HepG2 (cell line): Measurements from ENCODE around the gene SLC2A13. TPM values are rescaled to one million over a fixed set of nuclear protein-coding genes. Genes with fewer than 3 reads are reported as not detected.

Experiments
- ELF1 ChIP-seq: sonication (generic); formaldehyde crosslinking; IDR thresholded peaks from 2 replicates; pipeline ENCODE4 v1.4.0; 2020; ENCODE audit warnings: missing genetic modification reagents
- FOXP4 ChIP-seq: sonication (generic); formaldehyde crosslinking; IDR thresholded peaks from 2 replicates; pipeline ENCODE4 v1.4.0; 2020; ENCODE audit warnings: missing genetic modification reagents
- GATAD2A ChIP-seq: IDR thresholded peaks from 2 replicates; pipeline ENCODE4 v1.6.1; 2016
- GMEB2 ChIP-seq: IDR thresholded peaks from 2 replicates; pipeline ENCODE4 v1.6.1; 2016; ENCODE audit warnings: missing biosample characterization, missing genetic modification reagents, low read depth
- HINFP ChIP-seq: sonication (generic); formaldehyde crosslinking; IDR thresholded peaks from 2 replicates; pipeline ENCODE4 v1.4.0; 2020; ENCODE audit warnings: low read depth, mild to moderate bottlenecking, missing genetic modification reagents
- HOXA9 ChIP-seq: sonication (generic); formaldehyde crosslinking; IDR thresholded peaks from 2 replicates; pipeline ENCODE4 v1.8.1; 2022; ENCODE audit warnings: missing genetic modification reagents, mild to moderate bottlenecking, moderate library complexity, borderline replicate concordance
- NFE2L2 ChIP-seq: fragments of 150-350 bp; IDR thresholded peaks from 2 replicates; pipeline ENCODE4 v1.6.1; 2014; ENCODE audit warnings: low read length
- NKX3-1 ChIP-seq: sonication (generic); formaldehyde crosslinking; IDR thresholded peaks from 2 replicates; pipeline ENCODE4 v1.5.0; 2020; ENCODE audit warnings: missing genetic modification reagents
- PCBP1 ChIP-seq: fragments of 200-400 bp; formaldehyde crosslinking; IDR thresholded peaks from 2 replicates; pipeline ENCODE4 v1.6.1; 2017; ENCODE audit warnings: mild to moderate bottlenecking, low read depth, low read length, borderline replicate concordance
- PRMT3 ChIP-seq: sonication (generic); formaldehyde crosslinking; IDR thresholded peaks from 2 replicates; pipeline ENCODE4 v1.8.1; 2022; ENCODE audit warnings: low read depth, mild to moderate bottlenecking, moderate library complexity, missing genetic modification reagents, borderline replicate concordance
- REL ChIP-seq: sonication (generic); formaldehyde crosslinking; conservative IDR thresholded peaks from 2 replicates; pipeline ENCODE4 v1.8.0; 2022; ENCODE audit warnings: mild to moderate bottlenecking, missing genetic modification reagents, moderate library complexity
- SIN3A ChIP-seq: IDR thresholded peaks from 2 replicates; pipeline ENCODE4 v1.6.1; 2011; ENCODE audit warnings: low read depth, mild to moderate bottlenecking, control low read depth, low read length, borderline replicate concordance
- SNAI1 ChIP-seq: sonication (generic); formaldehyde crosslinking; IDR thresholded peaks from 2 replicates; pipeline ENCODE4 v1.5.0; 2020; ENCODE audit warnings: mild to moderate bottlenecking, missing genetic modification reagents, borderline replicate concordance
- TBL1XR1 ChIP-seq: fragments of 150-350 bp; IDR thresholded peaks from 2 replicates; pipeline ENCODE4 v1.6.1; 2014; ENCODE audit warnings: borderline replicate concordance, low read length; ENCODE audit not compliant: partially characterized antibody
- YEATS4 ChIP-seq: sonication (generic); formaldehyde crosslinking; IDR thresholded peaks from 2 replicates; pipeline ENCODE4 v1.4.0; 2020; ENCODE audit warnings: missing genetic modification reagents, borderline replicate concordance
- ZFP82 ChIP-seq: sonication (generic); formaldehyde crosslinking; IDR thresholded peaks from 2 replicates; pipeline ENCODE4 v1.5.1; 2020; ENCODE audit warnings: mild to moderate bottlenecking, missing genetic modification reagents, borderline replicate concordance
- ZMAT3 ChIP-seq: sonication (generic); formaldehyde crosslinking; conservative IDR thresholded peaks from 2 replicates; pipeline ENCODE4 v1.7.0; 2021; ENCODE audit warnings: missing genetic modification reagents
- ZNF143 ChIP-seq: sonication (generic); formaldehyde crosslinking; IDR thresholded peaks from 2 replicates; pipeline ENCODE4 v1.4.0; 2020; ENCODE audit warnings: missing genetic modification reagents
- ZNF20 ChIP-seq: sonication (generic); formaldehyde crosslinking; IDR thresholded peaks from 2 replicates; pipeline ENCODE4 v1.4.0; 2020; ENCODE audit warnings: mild to moderate bottlenecking, moderate library complexity, missing genetic modification reagents
- ZNF232 ChIP-seq: sonication (generic); formaldehyde crosslinking; IDR thresholded peaks from 2 replicates; pipeline ENCODE4 v1.4.0; 2020; ENCODE audit warnings: missing genetic modification reagents, borderline replicate concordance
- ZNF256 ChIP-seq: sonication (generic); formaldehyde crosslinking; conservative IDR thresholded peaks from 2 replicates; pipeline ENCODE4 v1.4.0; 2020; ENCODE audit warnings: missing genetic modification reagents
- ZNF343 ChIP-seq: sonication (generic); formaldehyde crosslinking; IDR thresholded peaks from 2 replicates; pipeline ENCODE4 v1.4.0; 2020; ENCODE audit warnings: mild to moderate bottlenecking, missing genetic modification reagents
- ZNF572 ChIP-seq: sonication (generic); formaldehyde crosslinking; IDR thresholded peaks from 2 replicates; pipeline ENCODE4 v1.5.1; 2020; ENCODE audit warnings: mild to moderate bottlenecking, missing genetic modification reagents
- ZNF574 ChIP-seq: sonication (generic); formaldehyde crosslinking; IDR thresholded peaks from 2 replicates; pipeline ENCODE4 v1.4.0; 2020; ENCODE audit warnings: missing genetic modification reagents
- ZNF652 ChIP-seq: IDR thresholded peaks from 2 replicates; pipeline ENCODE4 v1.6.1; 2016; ENCODE audit warnings: low read depth, borderline replicate concordance
- ZNF839 ChIP-seq: sonication (generic); formaldehyde crosslinking; IDR thresholded peaks from 2 replicates; pipeline ENCODE4 v1.4.0; 2020; ENCODE audit warnings: missing genetic modification reagents, mild to moderate bottlenecking, borderline replicate concordance
- polyA plus RNA-seq, 8 experiments: library from polyadenylated mRNA; depleted of rRNA in 3 of 8; stranded (reverse) in 7 of 8; unstranded in 1 of 8; fragments of >200 nt; fragmentation: Illumina TruSeq in 4 of 8; extraction: Trizol in 4 of 8; gene quantifications; 2 replicates each; pipeline versions ENCODE4 v1.2.1 to v1.2.3, GENCODE V29; 2011 to 2016; ENCODE audit warnings: low read depth in 4 of 8, missing spikeins in 1 of 8, mixed read lengths in 1 of 8; ENCODE audit not compliant: insufficient read depth in 1 of 8
- total RNA-seq, 5 experiments: library from RNA; depleted of rRNA; stranded (reverse); fragments of >200 nt; fragmentation: Illumina TruSeq; extraction: Trizol; gene quantifications; 2 replicates each; pipeline ENCODE4 v1.2.3, GENCODE V29; 2016; ENCODE audit warnings: low read depth in 1 of 5

Gene SLC2A13
- total and polyA plus RNA-seq, 2 of the 13 experiments (the other 11 are each of a cell fraction or from before 2014, with no cell fraction given), result 5.5 to 6.0 TPM

GRCh38 chr12:40106202-40106533 is 287 bp upstream of the SLC2A13 start (continued):
- TF ChIP-seq SNAI1, result 0 out of 2 replicates have a peak, but pooled peaks have one; percentile 38
- TF ChIP-seq HINFP (CRISPR knock-in tag), result no peak
- TF ChIP-seq FOXP4, result no peak
- no peak for TF ChIP-seq ZNF572 (CRISPR knock-in tag)
- no peak for TF ChIP-seq ZNF574 (CRISPR knock-in tag)
- no peak for TF ChIP-seq ZMAT3 (CRISPR knock-in tag)
- TF ChIP-seq SIN3A, result no peak
- TF ChIP-seq ZNF256, result no peak
- no peak for TF ChIP-seq GMEB2 (CRISPR knock-in tag)
- no peak for TF ChIP-seq YEATS4
- TF ChIP-seq ZNF20 (CRISPR knock-in tag), result no peak
- TF ChIP-seq ZNF652, result peak; percentile 30; the same call in 1 of the 2 replicates
- no peak for TF ChIP-seq REL
- TF ChIP-seq NKX3-1 (CRISPR knock-in tag), result no peak
- TF ChIP-seq PRMT3 (CRISPR knock-in tag), result no peak
- TF ChIP-seq HOXA9 (CRISPR knock-in tag), result no peak
- TF ChIP-seq ELF1, result no peak
- no peak for TF ChIP-seq GATAD2A (CRISPR knock-in tag)
- TF ChIP-seq ZNF839 (CRISPR knock-in tag), result no peak
- TF ChIP-seq TBL1XR1, result no peak
- TF ChIP-seq ZFP82 (CRISPR knock-in tag), result no peak
- no peak for TF ChIP-seq ZNF232
- no peak for TF ChIP-seq PCBP1
- no peak for TF ChIP-seq ZNF343
- TF ChIP-seq NFE2L2, result no peak
- no peak for TF ChIP-seq ZNF143
